Peyer's patch (tissue), 4 donors: ENCODE measurements around the gene METTL2A.

Source experiments
- CTCF ChIP-seq, 6 experiments: fragments of 450-650 bp in 4 of 6; fragments of 200-600 bp in 2 of 6; sonication (generic) in 1 of 6; IDR thresholded peaks; one replicate each; pipeline ENCODE4 v1.5.1; 2017 to 2019; ENCODE audit warnings: antibody characterized with exemption in 6 of 6, mild to moderate bottlenecking in 3 of 6, moderate library complexity in 1 of 6
- POLR2A ChIP-seq, 2 donors: fragments of 450-650 bp; IDR thresholded peaks; one replicate each; pipeline ENCODE4 v1.5.1; 2017; ENCODE audit warnings: antibody characterized with exemption in 2 of 2, mild to moderate bottlenecking in 2 of 2, moderate library complexity in 2 of 2

GRCh38 chr17:62380253-62380652, 43.4 kb upstream of the METTL2A start, which contains the start of gene EFCAB3:
- no peak for TF ChIP-seq CTCF (IDR thresholded peaks at IDR 0.05)
- no peak for TF ChIP-seq POLR2A (IDR thresholded peaks at IDR 0.05)
